Astrocyte (in vitro differentiated cells and primary cell): ENCODE data around the gene PACSIN1. TPM values are rescaled to one million over a fixed set of nuclear protein-coding genes. Genes with fewer than 3 reads are reported as not detected.

ENCODE experiments used
- DNase-seq: peaks from one replicate; pipeline ENCODE4 v3.0.0-alpha.2; 2010; ENCODE audit warnings: low read depth
- FAIRE-seq: peaks from 2 replicates; lab custom pipeline; 2011; peaks lifted over from hg19 to GRCh38; lab: Jason Lieb, UNC
- H2AFZ ChIP-seq: 2 replicates; pipeline ENCODE4 v1.6.0; 2012; ENCODE audit warnings: low read depth, low read length, inconsistent platforms
- H3K27ac ChIP-seq: 2 replicates; pipeline ENCODE4 v1.5.1; 2011; ENCODE audit warnings: low read depth, low read length, inconsistent platforms
- H3K27me3 ChIP-seq: 2 replicates; pipeline ENCODE4 v1.6.0; 2011; ENCODE audit warnings: low read length, inconsistent platforms; ENCODE audit not compliant: insufficient read depth
- H3K36me3 ChIP-seq: 2 replicates; pipeline ENCODE4 v1.5.1; 2011; ENCODE audit warnings: low read length, inconsistent platforms; ENCODE audit not compliant: insufficient read depth
- H3K4me1 ChIP-seq: 2 replicates; pipeline ENCODE4 v1.5.1; 2011; ENCODE audit warnings: low read length, inconsistent platforms; ENCODE audit not compliant: insufficient read depth
- H3K4me2 ChIP-seq: 2 replicates; pipeline ENCODE4 v1.6.0; 2012; ENCODE audit warnings: low read length, inconsistent platforms
- H3K4me3 ChIP-seq: 2 replicates; pipeline ENCODE4 v1.5.1; 2011; ENCODE audit warnings: low read depth, mild to moderate bottlenecking, low read length, inconsistent platforms; ENCODE audit not compliant: insufficient read depth
- H3K79me2 ChIP-seq: 2 replicates; pipeline ENCODE4 v1.6.0; 2012; ENCODE audit warnings: mild to moderate bottlenecking, low read length, inconsistent platforms; ENCODE audit not compliant: insufficient read depth
- H3K9ac ChIP-seq: 2 replicates; pipeline ENCODE4 v1.6.0; 2012; ENCODE audit warnings: mild to moderate bottlenecking, low read length, inconsistent platforms
- H3K9me3 ChIP-seq: 2 replicates; pipeline ENCODE4 v1.5.1; 2012; ENCODE audit warnings: low read depth, mild to moderate bottlenecking, low read length, inconsistent platforms; ENCODE audit not compliant: insufficient read depth
- H4K20me1 ChIP-seq: 2 replicates; pipeline ENCODE4 v1.6.0; 2012; ENCODE audit warnings: low read length, inconsistent platforms; ENCODE audit not compliant: insufficient read depth
- H3K27ac Mint-ChIP-seq: one replicate; pipeline ENCODE4 v1.8.0; 2021; ENCODE audit warnings: mild to moderate bottlenecking, mixed read lengths; ENCODE audit not compliant: unreplicated experiment
- H3K27me3 Mint-ChIP-seq: one replicate; pipeline ENCODE4 v1.8.0; 2021; ENCODE audit warnings: low read depth, mixed read lengths; ENCODE audit not compliant: unreplicated experiment
- H3K36me3 Mint-ChIP-seq: one replicate; pipeline ENCODE4 v1.8.0; 2021; ENCODE audit warnings: low read depth, mixed read lengths; ENCODE audit not compliant: unreplicated experiment
- H3K4me1 Mint-ChIP-seq: one replicate; pipeline ENCODE4 v1.8.0; 2021; ENCODE audit warnings: low read depth, mixed read lengths; ENCODE audit not compliant: unreplicated experiment
- H3K4me3 Mint-ChIP-seq: one replicate; pipeline ENCODE4 v1.8.0; 2021; ENCODE audit warnings: mild to moderate bottlenecking, moderate library complexity, mixed read lengths; ENCODE audit not compliant: unreplicated experiment
- H3K9me3 Mint-ChIP-seq: one replicate; pipeline ENCODE4 v1.8.0; 2021; ENCODE audit warnings: mild to moderate bottlenecking, mixed read lengths; ENCODE audit not compliant: unreplicated experiment
- CTCF ChIP-seq: IDR thresholded peaks from 2 replicates; pipeline ENCODE4 v1.5.1; 2011; ENCODE audit warnings: low read depth, mild to moderate bottlenecking, inconsistent platforms, low read length, moderate library complexity; ENCODE audit not compliant: insufficient read depth
- EZH2 ChIP-seq: IDR thresholded peaks from 2 replicates; pipeline ENCODE4 v1.6.1; 2012; ENCODE audit warnings: mild to moderate bottlenecking, low read length, inconsistent platforms; ENCODE audit not compliant: insufficient read depth
- total RNA-seq: library from RNA; stranded (reverse); gene quantifications from 2 replicates; pipeline ENCODE4 v1.2.1, GENCODE V29; 2021

The PACSIN1 gene
- total RNA-seq, 1 donor from 2014 or later = 0.32 TPM

DNA sequence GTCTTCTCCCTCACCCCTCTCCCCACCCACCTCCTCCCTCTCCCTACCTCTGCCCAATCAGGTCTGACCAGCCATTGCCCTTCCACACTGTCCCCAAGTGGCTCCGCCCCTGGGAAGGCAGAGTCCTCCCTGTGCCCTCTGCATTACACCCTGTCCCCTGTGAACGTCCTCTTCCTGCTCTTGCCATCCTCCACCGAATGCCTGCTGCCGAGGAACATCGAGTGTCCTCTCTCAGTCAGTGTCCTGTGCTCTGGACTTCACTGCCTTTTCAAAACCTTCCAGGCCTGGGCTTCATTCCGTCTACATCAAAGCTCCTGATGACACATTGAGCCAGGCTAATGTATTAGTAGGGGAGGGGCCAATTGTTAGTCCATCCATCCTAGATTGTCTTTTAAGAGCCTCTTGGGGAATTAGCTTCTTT lies 3.3 kb upstream of the PACSIN1 start:
- TF ChIP-seq CTCF = no peak
- Histone ChIP-seq H3K27ac (no peak overlapping the region), H3K4me3 (no peak overlapping the region), H3K4me1 (peaks cover 5% of the 10 kb centered on the region), H3K36me3 (no peaks in the 10 kb centered on the region), H3K9me3 (no peaks in the 10 kb centered on the region), H3K4me2 (peak overlapping the region; percentile 56), H3K27me3 (peaks cover 12% of the 10 kb centered on the region), H2AFZ (peak overlapping the region; percentile 71), H3K9ac (no peak overlapping the region), H4K20me1 (no peaks in the 10 kb centered on the region), H3K79me2 (no peaks in the 10 kb centered on the region)
- no peaks in the 10 kb centered on the region for H3K9me3 Mint-ChIP-seq
- peaks cover 32% of the 10 kb centered on the region for H3K27me3 Mint-ChIP-seq
- no peak overlapping the region for H3K4me3 Mint-ChIP-seq
- H3K36me3 Mint-ChIP-seq = no peaks in the 10 kb centered on the region
- peaks cover 3% of the 10 kb centered on the region for H3K4me1 Mint-ChIP-seq
- peak overlapping the region; percentile 42 for H3K27ac Mint-ChIP-seq
- FAIRE-seq (no peak), DNase-seq (no peak)

- Histone ChIP-seq H3K27me3 (peaks cover 12% of the 10 kb centered on the region), H3K79me2 (no peaks in the 10 kb centered on the region), H4K20me1 (no peaks in the 10 kb centered on the region), H3K4me2 (no peak overlapping the region), H3K36me3 (no peaks in the 10 kb centered on the region), H3K4me1 (peaks cover 5% of the 10 kb centered on the region), H3K4me3 (no peak overlapping the region), H3K9me3 (no peaks in the 10 kb centered on the region), H3K27ac (no peak overlapping the region), H2AFZ (no peak overlapping the region), H3K9ac (no peak overlapping the region)
- no peak for TF ChIP-seq EZH2
- no peak for TF ChIP-seq CTCF
- Mint-ChIP-seq H3K27ac (no peak overlapping the region), H3K9me3 (no peaks in the 10 kb centered on the region), H3K36me3 (no peaks in the 10 kb centered on the region), H3K4me3 (no peak overlapping the region), H3K27me3 (peaks cover 33% of the 10 kb centered on the region), H3K4me1 (peaks cover 3% of the 10 kb centered on the region)
- no peak for DNase-seq
- no peak for FAIRE-seq
Measured at GRCh38 chr6:34463299-34463698, 2.6 kb upstream of the PACSIN1 start.

- no peaks in the 10 kb centered on the region for H3K36me3 ChIP-seq
- no peaks in the 10 kb centered on the region for H3K36me3 Mint-ChIP-seq
- H3K4me1 Mint-ChIP-seq = peaks cover 3% of the 10 kb centered on the region
- H3K4me3 ChIP-seq = no peak overlapping the region
- no peaks in the 10 kb centered on the region for H3K79me2 ChIP-seq
- no peak for FAIRE-seq
- no peak overlapping the region for H3K27ac ChIP-seq
- no peaks in the 10 kb centered on the region for H3K9me3 Mint-ChIP-seq
- H3K4me1 ChIP-seq = peaks cover 5% of the 10 kb centered on the region
- H3K27ac Mint-ChIP-seq = no peak overlapping the region
- no peak overlapping the region for H3K4me2 ChIP-seq
- no peak overlapping the region for H2AFZ ChIP-seq
- DNase-seq = no peak
- H3K9ac ChIP-seq = no peak overlapping the region
- no peak overlapping the region for H3K4me3 Mint-ChIP-seq
- H3K27me3 ChIP-seq = peaks cover 10% of the 10 kb centered on the region
- TF ChIP-seq CTCF (no peak), EZH2 (no peak)
- peaks cover 36% of the 10 kb centered on the region for H3K27me3 Mint-ChIP-seq
- H3K9me3 ChIP-seq = no peaks in the 10 kb centered on the region
- no peaks in the 10 kb centered on the region for H4K20me1 ChIP-seq
Measured at GRCh38 chr6:34463849-34464248, 2.0 kb upstream of the PACSIN1 start.
